ENCODE data around the gene TSPAN10. TPM values are rescaled to one million over a fixed set of nuclear protein-coding genes. Genes with fewer than 3 reads are reported as not detected.
A peak's percentile ranks its signal among the peaks of the same experiment; 100 is the strongest.

TSPAN10 gene
- total RNA-seq, 2 experiments from 2014 or later: 0.17 TPM; not detected in 1

DNA sequence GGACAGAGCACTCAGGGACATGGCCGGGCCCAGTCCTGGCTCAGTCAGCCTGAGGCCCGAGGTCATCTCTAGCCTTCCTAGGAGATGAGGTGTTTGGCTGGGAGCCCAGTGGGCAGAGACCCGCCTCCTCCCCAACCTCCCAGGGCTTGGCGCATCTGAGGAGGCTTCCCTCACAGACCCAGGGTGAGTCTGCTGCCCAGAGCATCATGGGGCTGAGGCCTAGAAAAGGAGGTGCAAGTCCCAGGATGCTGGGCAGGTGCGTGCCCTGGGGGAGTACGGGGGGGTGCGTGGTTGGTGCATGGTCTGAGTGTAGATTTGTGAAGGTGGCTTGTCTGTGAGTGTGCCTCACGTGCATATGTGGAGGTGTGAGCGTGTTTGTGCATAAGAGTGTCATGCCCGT is 14.7 kb downstream of the TSPAN10 start:
- intact Hi-C loops (cut with DNase I, micrococcal nuclease): no loop called here
- Histone ChIP-seq H3K4me3 (ENCODE audit: low read length) (no peak overlapping the region), H3K9me3 (ENCODE audit: control insufficient read depth in 1 of 2, insufficient read depth in 1 of 2, low read length in 2 of 2) (peaks cover 0 to 15% of the 10 kb centered on the region in 2 experiments), H3K27me3 (ENCODE audit: control insufficient read depth in 1 of 2, insufficient read depth in 2 of 2, low read length in 2 of 2) (peaks cover 22 to 27% of the 10 kb centered on the region in 2 experiments), H3K27ac (ENCODE audit: low read depth in 1 of 2, low read length in 2 of 2) (no peak overlapping the region), H3K36me3 (ENCODE audit: insufficient read depth, low read length) (no peaks in the 10 kb centered on the region), H3K4me1 (ENCODE audit: insufficient read depth, low read length) (peaks cover 22% of the 10 kb centered on the region)
- POLR2A ChIA-PET: no interaction called here
- Mint-ChIP-seq H3K4me1 (ENCODE audit: low read depth) (peaks cover 8% of the 10 kb centered on the region), H3K9me3 (no peaks in the 10 kb centered on the region), H3K27me3 (peaks cover 35% of the 10 kb centered on the region), H3K27ac (no peak overlapping the region), H3K36me3 (ENCODE audit: low read depth) (no peaks in the 10 kb centered on the region), H3K4me3 (no peak overlapping the region)
- CTCF ChIA-PET: no interaction called here
- DNase-seq (no peak), ATAC-seq (ENCODE audit: poor library complexity) (no peak)
- TF ChIP-seq, protein P1, sequence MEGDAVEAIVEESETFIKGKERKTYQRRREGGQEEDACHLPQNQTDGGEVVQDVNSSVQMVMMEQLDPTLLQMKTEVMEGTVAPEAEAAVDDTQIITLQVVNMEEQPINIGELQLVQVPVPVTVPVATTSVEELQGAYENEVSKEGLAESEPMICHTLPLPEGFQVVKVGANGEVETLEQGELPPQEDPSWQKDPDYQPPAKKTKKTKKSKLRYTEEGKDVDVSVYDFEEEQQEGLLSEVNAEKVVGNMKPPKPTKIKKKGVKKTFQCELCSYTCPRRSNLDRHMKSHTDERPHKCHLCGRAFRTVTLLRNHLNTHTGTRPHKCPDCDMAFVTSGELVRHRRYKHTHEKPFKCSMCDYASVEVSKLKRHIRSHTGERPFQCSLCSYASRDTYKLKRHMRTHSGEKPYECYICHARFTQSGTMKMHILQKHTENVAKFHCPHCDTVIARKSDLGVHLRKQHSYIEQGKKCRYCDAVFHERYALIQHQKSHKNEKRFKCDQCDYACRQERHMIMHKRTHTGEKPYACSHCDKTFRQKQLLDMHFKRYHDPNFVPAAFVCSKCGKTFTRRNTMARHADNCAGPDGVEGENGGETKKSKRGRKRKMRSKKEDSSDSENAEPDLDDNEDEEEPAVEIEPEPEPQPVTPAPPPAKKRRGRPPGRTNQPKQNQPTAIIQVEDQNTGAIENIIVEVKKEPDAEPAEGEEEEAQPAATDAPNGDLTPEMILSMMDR (IDR thresholded peaks at IDR 0.05): no peak

DNA sequence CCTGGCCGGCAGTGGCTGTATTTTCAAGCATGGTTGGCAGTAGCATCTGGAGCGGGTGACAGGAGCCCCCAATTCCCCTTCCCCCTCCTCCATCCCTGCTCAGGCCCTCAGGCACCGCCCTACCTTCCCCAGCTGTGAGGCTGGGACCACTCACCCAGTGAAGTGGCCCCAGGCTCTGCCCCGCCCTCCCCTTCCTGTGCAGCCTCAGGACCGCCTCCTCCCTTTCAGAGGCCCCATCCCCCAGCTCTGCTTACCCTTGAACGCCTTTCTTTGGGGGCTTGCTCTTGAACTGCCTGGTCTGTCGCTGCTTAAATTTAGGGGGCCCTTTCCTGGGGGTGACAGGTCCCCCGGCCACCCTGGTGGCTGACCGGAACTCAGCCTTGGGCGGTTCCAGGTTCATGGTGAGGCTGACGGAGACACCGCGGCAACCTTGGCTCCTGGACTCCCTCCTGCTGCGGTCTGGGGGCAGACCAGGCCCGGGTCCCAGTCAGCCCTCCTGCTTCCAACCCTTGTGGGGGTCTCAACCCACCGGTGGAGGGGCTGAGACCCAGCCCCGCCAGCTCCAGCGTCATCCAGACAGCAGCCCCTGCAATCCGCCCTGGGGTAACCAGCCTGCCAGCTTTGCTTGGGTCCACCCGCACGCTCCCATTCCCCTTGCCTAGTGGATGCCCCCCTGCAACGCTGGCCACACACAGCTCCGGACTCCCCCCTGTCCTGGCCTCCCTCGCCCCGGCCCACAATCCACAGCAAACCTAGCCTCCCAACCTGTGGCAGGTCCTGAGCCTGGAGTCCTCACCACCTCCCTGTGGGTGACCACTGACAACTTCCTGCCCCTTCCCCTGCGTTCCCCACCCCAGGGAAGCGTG is 16.1 kb downstream of the TSPAN10 start:
- Histone ChIP-seq H3K4me3 (ENCODE audit: low read length) (peak overlapping the region; percentile 34), H3K9me3 (ENCODE audit: control insufficient read depth in 1 of 2, insufficient read depth in 1 of 2, low read length in 2 of 2) (peaks cover 0 to 15% of the 10 kb centered on the region in 2 experiments), H3K27ac (ENCODE audit: low read depth in 1 of 2, low read length in 2 of 2) (no peak overlapping the region), H3K4me1 (ENCODE audit: insufficient read depth, low read length) (peaks cover 28% of the 10 kb centered on the region), H3K36me3 (ENCODE audit: insufficient read depth, low read length) (no peaks in the 10 kb centered on the region), H3K27me3 (ENCODE audit: control insufficient read depth in 1 of 2, insufficient read depth in 2 of 2, low read length in 2 of 2) (peaks cover 22 to 24% of the 10 kb centered on the region in 2 experiments)
- H3K36me3 Mint-ChIP-seq (ENCODE audit: low read depth): no peaks in the 10 kb centered on the region
- H3K4me1 Mint-ChIP-seq (ENCODE audit: low read depth): peaks cover 14% of the 10 kb centered on the region
- peaks cover 27% of the 10 kb centered on the region for H3K27me3 Mint-ChIP-seq
- intact Hi-C loops (cut with DNase I, micrococcal nuclease): no loop called here
- no peak overlapping the region for H3K27ac Mint-ChIP-seq
- DNase-seq (peak in 4 of 14 experiments; percentile 10 to 39 (median 25)), ATAC-seq (ENCODE audit: poor library complexity) (peak; percentile 57)
- peak overlapping the region; percentile 57 for H3K4me3 Mint-ChIP-seq
- ChIA-PET CTCF (no interaction called here), POLR2A (no interaction called here)
- TF ChIP-seq, protein P1 (IDR thresholded peaks at IDR 0.05): no peak
- H3K9me3 Mint-ChIP-seq: no peaks in the 10 kb centered on the region

DNA sequence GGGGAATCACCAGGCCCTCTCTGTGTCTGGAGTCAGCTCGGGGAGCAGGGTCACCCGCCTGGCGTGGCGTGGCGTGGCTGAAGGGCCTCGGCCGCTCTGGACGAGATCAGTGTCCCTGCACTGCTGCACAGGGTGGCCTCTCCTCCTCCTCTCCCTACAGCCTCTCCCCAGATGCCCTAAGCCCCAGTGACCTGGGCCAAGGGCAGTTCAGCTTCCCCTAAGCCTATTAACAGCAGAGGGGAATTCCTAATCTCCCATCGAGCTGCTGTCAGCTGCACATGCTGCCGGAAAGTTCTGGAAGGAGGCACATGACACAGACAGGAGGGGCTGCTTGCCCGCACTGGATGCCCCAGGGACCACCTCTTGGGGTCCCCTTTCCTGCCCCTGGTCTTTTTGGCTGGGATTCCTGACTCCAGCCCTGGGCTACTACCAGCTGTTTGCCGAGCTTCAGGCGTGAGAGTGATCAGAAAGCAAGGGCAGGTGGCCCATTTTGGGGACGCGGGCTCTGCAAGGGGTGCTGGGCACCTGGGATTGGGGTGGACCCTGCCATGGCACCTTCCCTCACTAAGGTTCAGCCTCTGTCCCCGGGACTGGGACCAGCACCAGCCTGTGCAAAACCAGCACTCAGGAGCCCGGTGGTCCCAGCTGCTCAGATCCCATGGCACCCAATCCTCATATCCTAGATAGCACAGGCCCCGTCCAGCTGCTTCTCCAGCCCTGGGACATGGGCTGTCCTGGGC is 18.6 kb downstream of the TSPAN10 start:
- no peak overlapping the region for H3K27ac Mint-ChIP-seq
- POLR2A ChIA-PET: interaction anchor here (1.1 kb wide), 1 partner anchor 20 kb away, joined by 3 read pairs; no protein-coding TSS in a partner anchor

More for the DNA sequence above, 18.6 kb downstream of the TSPAN10 start:
- Mint-ChIP-seq H3K4me3 (no peak overlapping the region), H3K27me3 (peaks cover 13% of the 10 kb centered on the region), H3K4me1 (ENCODE audit: low read depth) (peaks cover 14% of the 10 kb centered on the region), H3K9me3 (no peaks in the 10 kb centered on the region), H3K36me3 (ENCODE audit: low read depth) (no peaks in the 10 kb centered on the region)
- TF ChIP-seq, protein P1 (IDR thresholded peaks at IDR 0.05): no peak
- ATAC-seq (ENCODE audit: poor library complexity) (no peak), DNase-seq (peak in 1 of 14 experiments; percentile 16)
- H3K4me3 ChIP-seq (ENCODE audit: low read length): no peak overlapping the region
- intact Hi-C loops (cut with DNase I, micrococcal nuclease): no loop called here
- peaks cover 28% of the 10 kb centered on the region for H3K4me1 ChIP-seq (ENCODE audit: insufficient read depth, low read length)
- H3K36me3 ChIP-seq (ENCODE audit: insufficient read depth, low read length): no peaks in the 10 kb centered on the region
- H3K9me3 ChIP-seq (ENCODE audit: control insufficient read depth in 1 of 2, insufficient read depth in 1 of 2, low read length in 2 of 2): no peaks in the 10 kb centered on the region
- H3K27ac ChIP-seq (ENCODE audit: low read depth in 1 of 2, low read length in 2 of 2): no peak overlapping the region
- CTCF ChIA-PET: no interaction called here
- peaks cover 7 to 12% of the 10 kb centered on the region in 2 experiments for H3K27me3 ChIP-seq (ENCODE audit: control insufficient read depth in 1 of 2, insufficient read depth in 2 of 2, low read length in 2 of 2)
